ENCODE results near the gene APOBEC2.
A peak's percentile ranks its signal among the peaks of the same experiment; 100 is the strongest.
"Not testable (repeated sequence)": the region's sequence is repeated elsewhere in the genome, so short reads cannot be mapped to it uniquely, and the experiment has no call there.

Gene APOBEC2

GRCh38 chr6:41053041-41053440, at the start of gene APOBEC2:
APOBEC2 (plus strand) TSS chr6:41053202; CDS start chr6:41053348, 146 bp downstream.
- DNase-seq = no peak

- peak; percentile 62 for DNase-seq
These were observed 46.8 kb upstream of the APOBEC2 start for GRCh38 chr6:41006217-41006616.

GRCh38 chr6:41006980-41007379, 46.0 kb upstream of the APOBEC2 start:
- DNase-seq = not testable (repeated sequence)

- DNase-seq = no peak
These were observed 45.0 kb upstream of the APOBEC2 start for GRCh38 chr6:41008011-41008410.

GRCh38 chr6:41009669-41010068, 43.3 kb upstream of the APOBEC2 start:
- DNase-seq = no peak

- no peak for DNase-seq
These were observed 41.3 kb upstream of the APOBEC2 start for GRCh38 chr6:41011673-41012072.

GRCh38 chr6:41013466-41014153, 39.4 kb upstream of the APOBEC2 start:
- DNase-seq = no peak

GRCh38 chr6:41014780-41015179, 38.2 kb upstream of the APOBEC2 start:
- no peak for DNase-seq

- not testable (repeated sequence) for DNase-seq
These were observed 37.1 kb upstream of the APOBEC2 start for GRCh38 chr6:41015860-41016259.

- DNase-seq = no peak
These were observed 35.3 kb upstream of the APOBEC2 start for GRCh38 chr6:41017663-41018062.

- no peak for DNase-seq
These were observed 31.2 kb upstream of the APOBEC2 start for GRCh38 chr6:41021832-41022231.

- no peak for DNase-seq
These were observed 30.7 kb upstream of the APOBEC2 start for GRCh38 chr6:41022294-41022693.

GRCh38 chr6:41023114-41023513, 29.9 kb upstream of the APOBEC2 start:
- no peak for DNase-seq

- DNase-seq = no peak
These were observed 27.0 kb upstream of the APOBEC2 start for GRCh38 chr6:41025966-41026530.

- no peak for DNase-seq
These were observed 25.8 kb upstream of the APOBEC2 start for GRCh38 chr6:41027241-41027640.

- DNase-seq = peak; percentile 82
These were observed 25.0 kb upstream of the APOBEC2 start for GRCh38 chr6:41027799-41028560.

- no peak for DNase-seq
These were observed 24.2 kb upstream of the APOBEC2 start for GRCh38 chr6:41028561-41029412.

GRCh38 chr6:41032830-41033229, 20.2 kb upstream of the APOBEC2 start:
- no peak for DNase-seq

GRCh38 chr6:41033776-41034175, 19.2 kb upstream of the APOBEC2 start:
- no peak for DNase-seq

- no peak for DNase-seq
These were observed 16.8 kb upstream of the APOBEC2 start for GRCh38 chr6:41036186-41036585.

- DNase-seq = no peak
These were observed 16.4 kb upstream of the APOBEC2 start for GRCh38 chr6:41036601-41037000.

GRCh38 chr6:41037107-41037900, 15.7 kb upstream of the APOBEC2 start:
- DNase-seq = no peak

All from stimulated activated CD4-positive, alpha-beta T cell treated with anti-CD3 and anti-CD28 coated beads, Interleukin-15, amount 100 ng/mL, for 24 hours (primary cell).